HEK293 (cell line): ENCODE measurements around the gene ANKRD45.

Experiments
- CTCF ChIA-PET: fragments of 350-600 bp; formaldehyde crosslinking; extraction: SDS; loops from one replicate; lab custom pipeline; 2021; ENCODE audit warnings: antibody characterized with exemption; lab: Yijun Ruan, JAX
- POLR2A ChIA-PET: fragments of 300-600 bp; formaldehyde crosslinking; extraction: SDS; loops from one replicate; lab custom pipeline; 2020; ENCODE audit warnings: antibody characterized with exemption, inconsistent platforms; lab: Yijun Ruan, JAX
- H3K27ac ChIP-seq: fragments of 200-500 bp; sonication (Bioruptor generic); 2 replicates; pipeline ENCODE4 v1.5.1; 2014; ENCODE audit warnings: low read depth, low read length, control low read depth, inconsistent platforms; ENCODE audit errors: extremely low read depth
- H3K36me3 ChIP-seq, 2 experiments: fragments of 200-500 bp in 1 of 2; sonication (Bioruptor generic) in 1 of 2; 1 replicate in 1 of 2; 2 replicates in 1 of 2; pipeline ENCODE4 v1.5.1; 2014 to 2017; ENCODE audit warnings: inconsistent platforms in 2 of 2, low read length in 2 of 2; ENCODE audit not compliant: control insufficient read depth in 2 of 2, insufficient read depth in 1 of 2
- H3K4me1 ChIP-seq: fragments of 200-500 bp; sonication (Bioruptor generic); 2 replicates; pipeline ENCODE4 v1.5.1; 2014; ENCODE audit warnings: mild to moderate bottlenecking, low read length, inconsistent platforms; ENCODE audit not compliant: control insufficient read depth, insufficient read depth
- H3K4me3 ChIP-seq: 2 replicates; pipeline ENCODE4 v1.5.1; 2011; ENCODE audit warnings: low read depth, mild to moderate bottlenecking, control low read depth, low read length, moderate library complexity
- H3K9me3 ChIP-seq: fragments of 200-500 bp; sonication (Bioruptor generic); 2 replicates; pipeline ENCODE4 v1.5.1; 2014; ENCODE audit warnings: low read depth, low read length, inconsistent platforms; ENCODE audit not compliant: control insufficient read depth, insufficient read depth
- BCL11A ChIP-seq: fragments of 450-650 bp; formaldehyde crosslinking; IDR thresholded peaks from 2 replicates; pipeline ENCODE4 v1.5.1; 2016; ENCODE audit warnings: low read depth, missing biosample characterization, missing genetic modification characterization
- GFI1B ChIP-seq: fragments of 450-650 bp; formaldehyde crosslinking; IDR thresholded peaks from 2 replicates; pipeline ENCODE4 v1.5.1; 2016; ENCODE audit warnings: missing biosample characterization, missing genetic modification characterization
- GLIS2 ChIP-seq: fragments of 450-650 bp; formaldehyde crosslinking; IDR thresholded peaks from 2 replicates; pipeline ENCODE4 v1.5.1; 2016; ENCODE audit warnings: missing biosample characterization, missing genetic modification characterization
- MYNN ChIP-seq: fragments of 450-650 bp; formaldehyde crosslinking; IDR thresholded peaks from 2 replicates; pipeline ENCODE4 v1.5.1; 2016; ENCODE audit warnings: missing biosample characterization, missing genetic modification characterization, borderline replicate concordance
- ZBTB21 ChIP-seq: fragments of 450-650 bp; formaldehyde crosslinking; IDR thresholded peaks from 2 replicates; pipeline ENCODE4 v1.5.1; 2017; ENCODE audit warnings: missing biosample characterization, missing genetic modification characterization
- ZEB2 ChIP-seq: fragments of 450-650 bp; formaldehyde crosslinking; IDR thresholded peaks from 2 replicates; pipeline ENCODE4 v1.5.1; 2016; ENCODE audit warnings: missing biosample characterization, missing genetic modification characterization
- ZFP37 ChIP-seq: fragments of 450-650 bp; formaldehyde crosslinking; IDR thresholded peaks from 2 replicates; pipeline ENCODE4 v1.5.1; 2016; ENCODE audit warnings: missing biosample characterization, missing genetic modification characterization
- ZFP41 ChIP-seq: fragments of 450-650 bp; formaldehyde crosslinking; IDR thresholded peaks from 2 replicates; pipeline ENCODE4 v1.5.1; 2016; ENCODE audit warnings: missing biosample characterization, missing genetic modification characterization, borderline replicate concordance
- ZNF114 ChIP-seq: fragments of 450-650 bp; formaldehyde crosslinking; IDR thresholded peaks from 2 replicates; pipeline ENCODE4 v1.5.0; 2017; ENCODE audit warnings: missing biosample characterization, missing genetic modification characterization
- ZNF121 ChIP-seq: fragments of 450-650 bp; formaldehyde crosslinking; IDR thresholded peaks from 2 replicates; pipeline ENCODE4 v1.5.1; 2016; ENCODE audit warnings: missing biosample characterization, missing genetic modification characterization
- ZNF133 ChIP-seq: fragments of 450-650 bp; formaldehyde crosslinking; IDR thresholded peaks from 2 replicates; pipeline ENCODE4 v1.5.1; 2016; ENCODE audit warnings: missing biosample characterization, missing genetic modification characterization
- ZNF16 ChIP-seq: fragments of 450-650 bp; formaldehyde crosslinking; IDR thresholded peaks from 2 replicates; pipeline ENCODE4 v1.5.1; 2016; ENCODE audit warnings: low read depth, missing biosample characterization, missing genetic modification characterization
- ZNF169 ChIP-seq: fragments of 450-650 bp; formaldehyde crosslinking; IDR thresholded peaks from 2 replicates; pipeline ENCODE4 v1.5.1; 2016; ENCODE audit warnings: missing biosample characterization, missing genetic modification characterization
- ZNF202 ChIP-seq: fragments of 450-650 bp; formaldehyde crosslinking; IDR thresholded peaks from 2 replicates; pipeline ENCODE4 v1.5.1; 2016; ENCODE audit warnings: missing biosample characterization, missing genetic modification characterization, borderline replicate concordance
- ZNF292 ChIP-seq: fragments of 450-650 bp; formaldehyde crosslinking; IDR thresholded peaks from 2 replicates; pipeline ENCODE4 v1.5.1; 2016; ENCODE audit warnings: low read depth, missing biosample characterization, missing genetic modification characterization, borderline replicate concordance
- ZNF394 ChIP-seq: fragments of 450-650 bp; formaldehyde crosslinking; IDR thresholded peaks from 2 replicates; pipeline ENCODE4 v1.5.1; 2016; ENCODE audit warnings: missing biosample characterization, missing genetic modification characterization, mild to moderate bottlenecking, moderate library complexity, borderline replicate concordance
- ZNF423 ChIP-seq: fragments of 450-650 bp; formaldehyde crosslinking; IDR thresholded peaks from 2 replicates; pipeline ENCODE4 v1.5.1; 2016; ENCODE audit warnings: missing biosample characterization, missing genetic modification characterization
- ZNF426 ChIP-seq: fragments of 450-650 bp; formaldehyde crosslinking; IDR thresholded peaks from 2 replicates; pipeline ENCODE4 v1.5.1; 2017; ENCODE audit warnings: missing biosample characterization, missing genetic modification characterization, mild to moderate bottlenecking, inconsistent platforms, moderate library complexity
- ZNF530 ChIP-seq: fragments of 450-650 bp; formaldehyde crosslinking; IDR thresholded peaks from 2 replicates; pipeline ENCODE4 v1.5.1; 2016; ENCODE audit warnings: low read depth, missing biosample characterization, missing genetic modification characterization
- ZNF558 ChIP-seq: fragments of 450-650 bp; formaldehyde crosslinking; IDR thresholded peaks from 2 replicates; pipeline ENCODE4 v1.5.1; 2016; ENCODE audit warnings: missing biosample characterization, missing genetic modification characterization
- ZNF571 ChIP-seq: fragments of 450-650 bp; formaldehyde crosslinking; IDR thresholded peaks from 2 replicates; pipeline ENCODE4 v1.5.0; 2017; ENCODE audit warnings: missing biosample characterization, missing genetic modification characterization
- ZNF624 ChIP-seq: fragments of 450-650 bp; formaldehyde crosslinking; IDR thresholded peaks from 2 replicates; pipeline ENCODE4 v1.5.1; 2017; ENCODE audit warnings: missing biosample characterization, missing genetic modification characterization
- ZSCAN30 ChIP-seq: fragments of 450-650 bp; IDR thresholded peaks from 2 replicates; pipeline ENCODE4 v1.5.1; 2018; ENCODE audit warnings: missing biosample characterization, mild to moderate bottlenecking, missing genetic modification characterization, moderate library complexity

Gene ANKRD45

GRCh38 chr1:173572201-173572873 lies 97.3 kb downstream of the ANKRD45 start:
- CTCF ChIA-PET, result interaction anchor here (0.6 kb wide), 1 partner anchor 379 kb away, joined by 6 read pairs; no protein-coding TSS in a partner anchor
- TF ChIP-seq ZNF169 (tag by site-specific recombination) (no peak), ZEB2 (tag by site-specific recombination) (no peak), GFI1B (tag by site-specific recombination) (no peak), ZNF292 (no peak), ZNF423 (tag by site-specific recombination) (no peak), ZNF558 (tag by site-specific recombination) (no peak), ZNF121 (no peak), BCL11A (tag by site-specific recombination) (no peak), ZNF571 (no peak), ZNF530 (tag by site-specific recombination) (no peak), ZNF114 (no peak), ZFP37 (tag by site-specific recombination) (no peak), GLIS2 (tag by site-specific recombination) (no peak), ZFP41 (tag by site-specific recombination) (no peak), ZSCAN30 (tag by site-specific recombination) (no peak), ZNF426 (no peak), ZNF16 (tag by site-specific recombination) (no peak)
- TF ChIP-seq, all 188 proteins: peak for 0

GRCh38 chr1:173570370-173571007 lies 99.2 kb downstream of the ANKRD45 start:
- Histone ChIP-seq H3K9me3 (no peaks in the 10 kb centered on the region), H3K36me3 (no peaks in the 10 kb centered on the region), H3K27ac (no peak overlapping the region), H3K4me1 (no peaks in the 10 kb centered on the region), H3K4me3 (no peak overlapping the region)
- ChIA-PET CTCF (no interaction called here), POLR2A (no interaction called here)
- no peak for TF ChIP-seq ZNF624 (tag by site-specific recombination)

More at GRCh38 chr1:173572201-173572873, 97.3 kb downstream of the ANKRD45 start:
- Histone ChIP-seq H3K4me3 (no peak overlapping the region), H3K27ac (no peak overlapping the region), H3K4me1 (no peaks in the 10 kb centered on the region), H3K9me3 (no peaks in the 10 kb centered on the region), H3K36me3 (no peaks in the 10 kb centered on the region)
- POLR2A ChIA-PET, result no interaction called here

- no peaks in the 10 kb centered on the region for H3K9me3 ChIP-seq
- no peak for TF ChIP-seq ZBTB21 (tag by site-specific recombination)
- no peak for TF ChIP-seq ZNF202 (tag by site-specific recombination)
- no peak for TF ChIP-seq ZNF394 (tag by site-specific recombination)
- no peak for TF ChIP-seq ZNF133 (tag by site-specific recombination)
- no peak for TF ChIP-seq MYNN (tag by site-specific recombination)
- ChIA-PET POLR2A (no interaction called here), CTCF (no interaction called here)
- no peaks in the 10 kb centered on the region for H3K4me1 ChIP-seq
- H3K4me3 ChIP-seq, result no peak overlapping the region
- no peak overlapping the region for H3K27ac ChIP-seq
- no peaks in the 10 kb centered on the region for H3K36me3 ChIP-seq
Measured at GRCh38 chr1:173568483-173568882, 101.2 kb downstream of the ANKRD45 start.
